ENCODE results near the gene ADAMTS2. TPM values are rescaled to one million over a fixed set of nuclear protein-coding genes. Genes with fewer than 3 reads are reported as not detected.

ADAMTS2 gene
- total and polyA plus RNA-seq, 2 donors (not counting 1 experiment from before 2014, with no cell fraction given): 16.2 to 70.2 TPM

- no peaks in the 10 kb centered on the region for H3K36me3 ChIP-seq (ENCODE audit: control insufficient read depth, insufficient read depth, low read length)
- TF ChIP-seq CTCF (conservative IDR thresholded peaks at IDR 0.05 in 1 of 2, IDR thresholded peaks at IDR 0.05 in 1 of 2; ENCODE audit: low read depth in 1 of 2, low read length in 2 of 2) (no peak), EZH2 (IDR thresholded peaks at IDR 0.05; ENCODE audit: low read length, missing control alignments) (no peak)
- H2AFZ ChIP-seq (ENCODE audit: low read length): no peak overlapping the region
- H3K4me3 ChIP-seq (replicated peaks in 1 of 4; ENCODE audit: control extremely low read depth in 1 of 4, insufficient read depth in 1 of 4, low read depth in 3 of 4, low read length in 4 of 4): no peak overlapping the region
- H3K79me2 ChIP-seq (ENCODE audit: control insufficient read depth, insufficient read depth, low read length): peaks cover 23% of the 10 kb centered on the region
- no peaks in the 10 kb centered on the region for H3K27me3 ChIP-seq (ENCODE audit: control insufficient read depth, insufficient read depth, low read length)
- DNase-seq (ENCODE audit: low read depth in 2 of 2): no peak
- H3K9ac ChIP-seq (ENCODE audit: insufficient read depth, low read length): no peak overlapping the region
- H3K9me3 ChIP-seq (ENCODE audit: control insufficient read depth, insufficient read depth, low read depth, low read length): no peaks in the 10 kb centered on the region
- H4K20me1 ChIP-seq (ENCODE audit: control insufficient read depth, extremely low read depth, insufficient read depth, low read length): no peaks in the 10 kb centered on the region
- H3K4me2 ChIP-seq (ENCODE audit: extremely low read depth, insufficient read depth, low read length): no peak overlapping the region
- H3K4me1 ChIP-seq (ENCODE audit: control insufficient read depth, extremely low read depth, insufficient read depth, low read length): no peaks in the 10 kb centered on the region
- no peak overlapping the region for H3K27ac ChIP-seq (ENCODE audit: insufficient read depth, low read length)
Measured at GRCh38 chr5:179331591-179332375, 13.5 kb downstream of the ADAMTS2 start.

DNA sequence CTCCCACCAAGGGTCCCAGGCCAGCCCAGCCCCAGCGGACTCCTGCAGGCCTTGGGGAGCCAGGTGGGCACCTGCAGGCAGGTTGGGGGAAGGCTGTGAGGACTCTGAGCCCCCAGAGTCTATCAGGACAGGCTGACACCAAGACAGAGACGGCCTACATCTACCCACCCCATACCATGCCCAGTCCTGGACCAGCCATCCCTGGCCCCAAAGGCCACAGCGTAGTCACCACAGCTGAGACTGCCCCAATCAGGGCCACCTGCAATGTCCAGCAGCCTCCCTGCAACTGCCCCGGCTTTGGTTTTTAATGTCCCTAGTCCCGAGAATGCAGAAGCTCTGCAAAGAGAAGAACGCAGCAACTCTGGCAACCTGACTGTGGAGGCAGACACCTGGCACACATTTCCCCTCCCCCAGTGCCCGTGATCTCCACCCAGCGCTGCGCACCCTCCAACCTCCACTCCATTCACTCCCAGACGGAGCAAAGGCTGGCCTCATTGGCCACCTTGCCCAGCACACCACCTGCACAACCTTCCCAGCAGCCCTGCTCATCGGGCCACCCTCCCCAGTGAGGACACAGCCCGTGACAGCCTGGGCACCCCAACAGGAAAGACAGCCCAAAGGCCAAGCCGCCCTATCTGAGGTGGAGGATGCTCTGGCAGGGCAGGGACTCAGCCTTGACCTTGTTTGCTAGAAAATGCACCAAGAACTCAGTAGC, 14.9 kb downstream of the ADAMTS2 start:
- H3K79me2 ChIP-seq (ENCODE audit: control insufficient read depth, insufficient read depth, low read length): peaks cover 21% of the 10 kb centered on the region
- H3K36me3 ChIP-seq (ENCODE audit: control insufficient read depth, insufficient read depth, low read length): no peaks in the 10 kb centered on the region

More for the DNA sequence above, 14.9 kb downstream of the ADAMTS2 start:
- no peak overlapping the region for H2AFZ ChIP-seq (ENCODE audit: low read length)
- TF ChIP-seq EZH2 (IDR thresholded peaks at IDR 0.05; ENCODE audit: low read length, missing control alignments) (no peak), CTCF (conservative IDR thresholded peaks at IDR 0.05 in 1 of 2, IDR thresholded peaks at IDR 0.05 in 1 of 2; ENCODE audit: low read depth in 1 of 2, low read length in 2 of 2) (no peak)
- H4K20me1 ChIP-seq (ENCODE audit: control insufficient read depth, extremely low read depth, insufficient read depth, low read length): no peaks in the 10 kb centered on the region
- no peak overlapping the region for H3K27ac ChIP-seq (ENCODE audit: insufficient read depth, low read length)
- DNase-seq (ENCODE audit: low read depth in 2 of 2): no peak
- no peaks in the 10 kb centered on the region for H3K4me1 ChIP-seq (ENCODE audit: control insufficient read depth, extremely low read depth, insufficient read depth, low read length)
- H3K9me3 ChIP-seq (ENCODE audit: control insufficient read depth, insufficient read depth, low read depth, low read length): no peaks in the 10 kb centered on the region
- no peaks in the 10 kb centered on the region for H3K27me3 ChIP-seq (ENCODE audit: control insufficient read depth, insufficient read depth, low read length)
- no peak overlapping the region for H3K9ac ChIP-seq (ENCODE audit: insufficient read depth, low read length)
- no peak overlapping the region for H3K4me3 ChIP-seq (replicated peaks in 1 of 4; ENCODE audit: control extremely low read depth in 1 of 4, insufficient read depth in 1 of 4, low read depth in 3 of 4, low read length in 4 of 4)
- no peak overlapping the region for H3K4me2 ChIP-seq (ENCODE audit: extremely low read depth, insufficient read depth, low read length)
